DMS153 treated with DMSO at 0.1 percent for 48 hours (cell line): Measurements from ENCODE around the gene C1QTNF6.

Experiments used
- DNase-seq: peaks from one replicate; lab custom pipeline; 2025; ENCODE audit not compliant: unreplicated experiment; lab: John Stamatoyannopoulos, UW

C1QTNF6 gene

DNA sequence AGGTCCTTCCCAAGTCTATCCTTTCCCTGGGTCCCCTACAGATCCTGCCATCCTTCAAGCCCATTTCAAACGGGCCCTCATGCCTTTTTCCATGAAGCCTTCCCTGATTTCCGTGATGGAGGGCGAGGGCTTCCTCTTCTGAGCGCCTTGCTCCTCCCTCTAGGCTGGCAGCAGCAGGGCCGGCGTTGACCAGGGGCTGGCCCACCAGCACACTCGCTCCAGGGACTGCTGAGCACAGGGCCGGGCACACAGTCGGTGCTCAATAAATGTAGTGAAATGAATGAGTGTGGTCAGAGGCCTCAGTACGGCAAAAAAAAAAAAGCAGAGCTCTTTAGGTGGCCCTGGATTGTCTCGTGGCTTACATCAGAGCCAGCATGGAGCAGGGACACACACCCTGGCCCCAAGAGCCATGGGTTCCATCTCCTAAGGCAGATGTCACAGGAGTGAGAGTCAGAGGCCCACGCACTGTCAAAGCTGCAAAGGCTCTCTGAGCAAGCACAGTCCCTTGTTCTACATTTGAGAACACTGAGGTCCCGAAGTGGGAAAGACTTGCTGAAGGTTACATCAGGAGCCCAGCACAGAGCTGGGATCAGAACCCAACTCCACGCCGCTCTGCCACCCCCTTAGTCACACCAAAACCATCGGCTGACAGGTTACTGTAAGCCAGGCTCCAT lies 41.4 kb downstream of the C1QTNF6 start:
- DNase-seq, result no peak

DNA sequence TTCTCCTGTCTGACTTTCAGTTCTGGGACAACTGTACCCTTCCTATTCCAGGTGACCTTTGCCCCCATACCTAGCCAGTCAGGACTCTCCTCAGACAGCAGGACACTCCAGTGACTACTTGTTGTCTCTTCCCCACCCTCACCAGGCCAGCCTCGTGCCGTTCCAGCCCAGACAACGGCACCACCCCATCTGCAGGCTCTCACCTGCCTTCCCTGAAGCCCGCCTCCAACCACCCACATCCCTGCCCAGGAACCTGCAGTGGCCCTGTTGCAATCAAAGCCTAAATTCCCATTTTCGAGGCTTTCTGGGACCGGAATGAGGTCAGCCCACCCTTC lies 42.0 kb downstream of the C1QTNF6 start:
- DNase-seq, result no peak

DNA sequence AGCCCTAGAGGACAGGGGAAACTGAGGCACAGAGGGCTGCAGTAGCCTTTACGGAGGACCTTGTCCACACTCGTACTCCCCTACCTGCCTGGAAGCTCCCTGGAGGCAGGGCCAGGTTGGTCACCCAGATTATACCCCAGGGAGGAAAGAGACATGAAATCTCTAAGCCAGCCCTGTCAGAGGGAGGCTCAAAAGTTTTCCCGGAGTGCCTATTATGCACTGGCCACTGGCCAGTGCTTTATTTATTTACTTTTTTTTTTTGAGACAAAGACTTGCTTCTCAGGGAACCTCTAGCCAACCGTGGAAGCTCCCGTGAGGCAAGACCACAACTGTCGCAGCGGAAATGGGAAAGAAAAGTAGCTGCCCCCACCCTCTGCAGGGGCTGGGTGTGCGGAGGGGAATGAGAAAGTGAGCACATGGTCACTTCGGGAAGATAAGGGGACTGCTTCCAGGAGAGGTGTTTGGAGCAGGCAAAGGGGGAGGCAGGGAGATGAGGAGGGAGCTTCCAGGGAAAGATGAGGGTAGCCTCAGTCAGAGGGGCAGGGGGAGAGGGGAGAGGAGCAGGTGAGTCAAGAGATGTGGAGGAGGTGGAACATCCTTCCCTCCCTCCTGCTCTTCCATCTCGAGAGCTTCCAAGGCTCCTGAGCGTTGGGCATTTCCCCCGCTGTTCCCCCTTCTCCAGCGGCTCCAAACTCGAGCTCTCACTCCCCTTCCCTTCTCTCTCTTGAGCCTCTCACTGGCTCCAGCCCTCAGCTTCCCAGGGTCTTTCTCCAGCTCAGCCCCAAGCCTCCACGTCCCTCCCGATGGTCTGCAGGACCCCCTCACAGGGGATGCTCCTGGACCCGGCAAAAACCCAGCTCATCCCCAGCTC lies 42.6 kb downstream of the C1QTNF6 start:
- DNase-seq, result no peak

DNA sequence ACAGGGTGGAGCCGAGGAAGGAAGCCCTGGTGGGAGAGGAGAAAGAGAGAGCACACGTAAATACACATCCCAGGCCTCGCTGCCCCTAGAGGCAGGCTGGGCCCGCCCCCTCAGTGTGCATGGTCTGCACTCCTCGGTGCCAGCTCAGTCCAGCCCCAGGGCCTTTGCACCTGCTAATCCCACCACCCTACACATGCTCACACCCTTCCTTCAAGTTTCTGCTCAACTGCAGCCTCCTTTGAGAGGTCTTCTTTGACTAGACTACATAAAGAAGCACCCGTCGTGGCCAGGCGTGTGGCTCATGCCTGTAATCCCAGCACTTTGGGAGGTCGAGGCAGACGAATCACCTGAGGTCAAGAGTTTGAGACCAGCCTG lies 43.9 kb downstream of the C1QTNF6 start:
- no peak for DNase-seq

DNA sequence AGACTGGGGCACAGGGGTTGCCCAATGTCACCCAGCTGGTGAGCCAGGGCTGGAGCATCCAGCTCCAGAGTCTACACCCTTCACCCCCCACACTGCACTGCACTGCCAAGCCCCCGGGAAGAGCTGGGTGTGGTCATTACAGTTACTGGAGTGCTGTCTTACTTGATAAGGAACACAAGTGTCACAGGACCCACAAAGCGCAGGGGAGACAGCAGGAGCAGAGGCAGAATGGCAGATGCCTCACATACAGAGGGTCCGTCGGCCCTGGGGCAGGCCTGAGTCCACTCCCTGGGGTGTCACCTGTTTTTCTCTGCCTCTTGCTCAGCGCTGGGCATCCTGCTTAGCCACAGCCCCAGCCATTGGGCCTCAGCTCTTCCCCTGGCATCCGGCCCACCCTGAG lies 46.1 kb downstream of the C1QTNF6 start:
- no peak for DNase-seq

DNA sequence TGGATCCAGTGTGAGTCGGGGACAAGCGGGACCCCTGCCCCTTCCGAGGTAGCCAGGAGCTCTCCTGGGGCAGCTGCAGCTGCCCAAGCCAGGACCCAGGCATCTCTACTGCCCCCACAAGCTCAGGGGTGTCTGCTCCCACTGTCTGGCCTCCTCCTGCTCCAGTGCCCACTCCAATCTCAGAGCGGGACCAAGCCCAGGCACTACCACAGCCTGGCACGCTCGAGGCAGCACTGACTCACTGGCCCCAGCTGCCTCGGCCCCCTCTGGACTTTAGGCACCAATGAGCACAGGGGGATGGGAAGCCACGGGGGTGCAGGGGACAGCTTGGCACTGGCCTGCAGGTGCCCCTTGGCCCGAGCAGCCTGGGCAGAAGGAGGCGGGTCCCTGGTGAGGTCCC lies 46.6 kb downstream of the C1QTNF6 start:
- no peak for DNase-seq

DNA sequence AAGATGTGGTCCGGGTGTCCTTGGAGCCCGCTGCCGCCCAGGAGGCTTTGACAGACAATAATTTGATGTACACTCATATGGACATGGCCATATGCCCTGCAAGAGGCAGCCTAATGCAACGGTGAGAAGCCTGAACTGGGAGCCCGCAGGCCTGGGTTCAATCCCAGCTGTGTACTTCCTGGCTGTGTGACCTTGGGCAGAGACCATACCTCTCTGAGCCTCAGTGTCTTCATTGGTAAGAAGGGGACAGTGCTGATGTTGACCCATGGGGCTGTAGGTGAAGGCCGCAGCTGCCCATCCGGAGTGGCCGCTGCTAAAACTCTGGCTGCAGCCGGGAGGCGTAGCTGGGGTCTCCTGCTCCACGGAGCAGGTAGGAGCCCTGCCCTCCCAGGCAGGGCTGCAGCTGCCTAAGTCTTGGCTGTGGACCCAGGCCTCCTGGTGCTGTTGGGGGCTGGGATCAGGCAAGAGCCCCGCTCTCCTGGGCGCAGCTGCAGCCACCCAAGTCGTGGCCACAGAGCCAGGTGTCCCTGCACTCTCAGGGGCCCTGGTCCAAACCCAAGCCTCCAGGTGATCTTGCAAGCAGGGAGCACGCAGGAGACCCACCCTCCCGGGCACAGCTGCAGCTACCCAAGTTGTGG lies 47.2 kb downstream of the C1QTNF6 start:
- DNase-seq, result no peak

DNA sequence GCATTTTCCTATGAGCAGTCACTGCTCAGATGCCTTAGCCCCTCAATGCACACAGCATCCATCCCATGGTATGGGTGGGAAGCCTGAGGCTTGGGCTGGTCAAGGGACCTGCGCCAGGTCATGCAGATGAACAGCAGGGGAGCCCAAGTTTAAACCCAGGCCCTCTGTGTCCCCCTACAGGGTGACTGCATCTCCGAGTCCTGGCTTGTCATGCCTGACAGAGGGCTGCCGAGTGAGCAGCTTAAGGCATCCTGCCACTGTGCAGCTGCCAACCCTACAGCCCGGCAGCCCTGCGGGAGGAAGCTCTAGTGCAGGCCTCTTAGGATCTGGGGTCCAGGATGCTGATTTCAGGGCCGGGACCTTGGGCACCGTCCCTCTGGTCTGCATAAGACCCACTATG lies 48.3 kb downstream of the C1QTNF6 start:
- no peak for DNase-seq

DNA sequence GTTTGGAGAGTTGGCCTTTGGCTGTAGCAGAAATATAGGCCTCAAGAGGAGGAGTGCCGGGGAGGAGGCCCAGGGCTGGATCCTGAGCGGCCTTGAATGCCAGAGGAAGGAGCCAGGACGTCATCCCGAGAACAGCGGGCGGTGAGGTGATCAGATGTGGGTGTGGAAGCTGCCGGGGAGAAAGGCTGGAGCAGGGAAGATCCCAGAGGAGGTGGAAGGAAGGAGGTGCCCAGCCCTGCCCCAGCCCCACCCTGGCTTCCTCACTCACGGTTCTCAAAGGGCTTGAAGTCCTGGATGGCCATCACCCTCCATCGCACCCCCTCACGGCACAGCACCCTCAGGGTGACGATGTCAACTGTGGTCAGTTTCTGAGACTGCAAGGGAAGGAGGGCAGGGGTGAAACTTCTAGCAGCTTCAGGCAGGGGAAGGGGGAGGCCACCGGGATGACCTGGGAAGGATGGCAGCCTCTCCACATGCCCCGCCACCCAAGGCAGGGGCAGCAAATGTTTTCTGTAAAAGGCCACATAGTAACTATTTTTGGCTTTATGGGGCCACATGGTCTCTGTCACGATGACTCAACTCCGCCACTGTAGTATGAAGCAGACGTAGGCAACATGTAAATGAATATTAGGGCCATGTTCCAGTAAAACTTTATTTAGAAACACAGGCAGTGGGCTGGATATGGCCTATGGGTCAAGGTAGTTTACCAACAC lies 49.0 kb downstream of the C1QTNF6 start:
- DNase-seq, result no peak

DNA sequence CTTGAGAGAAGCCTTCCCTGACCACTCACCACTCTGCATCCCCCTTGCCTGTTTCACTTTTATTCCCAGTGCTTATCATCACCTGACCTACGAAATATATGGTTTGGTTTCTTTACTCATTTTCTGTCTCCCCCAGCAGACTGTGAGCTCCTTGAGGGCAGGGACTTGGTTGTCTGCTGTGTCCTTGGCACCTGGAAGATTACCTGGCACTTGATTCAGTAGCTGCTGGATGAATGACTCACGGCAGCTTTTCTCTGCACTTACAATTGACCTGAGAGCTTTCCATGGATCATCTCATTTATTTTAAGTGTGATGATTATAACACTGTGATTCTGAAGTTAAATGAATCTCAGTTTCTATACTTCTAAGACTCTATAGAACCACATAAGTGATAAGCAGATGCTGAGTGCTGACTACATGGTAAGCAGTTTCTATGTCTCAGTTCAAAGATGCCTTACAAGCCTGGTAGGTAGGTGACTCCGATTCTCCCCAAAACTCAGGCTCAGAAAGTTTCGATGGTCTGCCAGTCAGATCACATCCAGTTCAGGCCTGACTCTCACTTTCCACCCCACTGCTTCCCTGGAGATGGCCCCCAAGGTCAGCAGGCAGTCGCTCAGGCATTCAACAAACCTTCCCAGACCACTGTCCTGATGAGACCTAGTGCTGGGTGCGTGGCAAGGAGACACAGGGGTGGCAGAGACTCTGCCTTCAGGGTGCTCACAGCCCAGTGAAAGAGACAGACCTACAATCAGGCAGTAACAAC lies 50.0 kb downstream of the C1QTNF6 start:
- no peak for DNase-seq

DNA sequence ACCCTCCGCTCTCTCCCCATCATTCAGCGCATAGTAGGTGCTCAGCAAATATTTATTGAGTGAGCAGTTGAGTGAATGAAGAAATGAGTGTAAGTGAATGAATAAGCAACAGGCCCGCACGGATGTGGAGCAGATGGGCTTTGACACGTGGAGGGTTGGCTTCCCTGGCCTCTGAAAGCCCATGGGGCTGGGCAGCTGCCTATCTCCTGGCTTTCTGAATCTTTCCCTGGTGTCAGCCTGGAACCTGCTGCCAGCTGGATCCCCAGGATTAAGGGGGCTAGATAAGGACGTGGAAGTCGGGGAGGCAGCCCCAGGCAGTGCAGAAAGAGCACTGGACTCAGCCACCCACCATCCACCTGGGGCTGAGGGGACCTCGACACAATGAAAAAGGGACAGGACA lies 50.9 kb downstream of the C1QTNF6 start:
- DNase-seq, result no peak

DNA sequence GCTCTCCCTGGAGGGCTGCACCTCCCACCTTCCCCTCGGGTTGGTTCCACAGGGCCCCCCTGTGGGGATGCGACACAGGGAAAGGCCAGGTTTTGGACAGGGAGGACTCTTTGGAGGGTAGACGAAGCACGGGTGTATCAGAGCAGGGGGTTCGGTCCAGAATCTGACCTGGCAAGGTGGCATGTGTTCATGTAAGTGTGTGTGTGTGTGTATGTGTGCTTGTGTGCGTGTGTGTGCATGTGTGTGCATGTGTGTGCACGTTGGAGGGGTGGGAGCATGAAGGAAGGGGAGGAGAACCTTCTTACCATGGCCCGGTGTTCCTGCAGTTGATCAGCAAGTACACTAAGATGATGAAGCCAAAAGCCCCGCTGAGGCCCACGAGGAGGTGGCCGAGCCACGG lies 53.0 kb downstream of the C1QTNF6 start:
- no peak for DNase-seq

DNA sequence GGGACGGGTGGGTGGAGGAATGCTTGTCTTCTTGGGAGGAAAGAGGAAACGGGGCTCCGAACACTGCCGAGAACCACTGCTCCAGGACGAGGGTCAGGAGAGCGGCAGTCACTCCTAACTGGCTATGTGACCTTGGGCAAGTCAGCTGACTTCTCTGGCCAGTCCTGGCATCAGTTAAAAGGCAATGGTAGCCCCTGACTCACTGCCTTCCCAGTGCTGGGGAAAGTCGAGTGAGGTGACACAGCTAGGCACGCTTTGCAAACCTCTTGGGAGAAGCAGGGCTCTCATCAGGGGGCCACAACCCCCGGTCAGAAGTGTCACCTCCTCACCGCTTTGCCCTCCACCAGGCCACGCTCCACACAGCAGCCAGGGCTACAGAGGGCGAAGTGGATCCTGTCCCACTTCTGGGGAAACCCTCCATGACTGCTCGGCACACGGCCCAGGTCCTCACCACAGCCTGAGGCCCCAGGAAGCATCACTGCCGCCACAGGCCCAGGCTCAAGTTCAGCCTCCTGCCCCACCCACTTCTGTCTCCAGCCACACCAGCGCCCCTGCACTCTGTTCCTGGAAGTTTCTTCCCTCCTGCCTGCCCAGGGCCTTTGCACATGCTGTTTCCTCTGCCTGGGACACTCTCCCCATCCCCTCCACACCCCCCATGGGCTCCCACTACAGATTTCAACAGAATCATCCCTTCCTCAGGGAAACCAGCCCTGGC lies 54.6 kb downstream of the C1QTNF6 start:
- no peak for DNase-seq

DNA sequence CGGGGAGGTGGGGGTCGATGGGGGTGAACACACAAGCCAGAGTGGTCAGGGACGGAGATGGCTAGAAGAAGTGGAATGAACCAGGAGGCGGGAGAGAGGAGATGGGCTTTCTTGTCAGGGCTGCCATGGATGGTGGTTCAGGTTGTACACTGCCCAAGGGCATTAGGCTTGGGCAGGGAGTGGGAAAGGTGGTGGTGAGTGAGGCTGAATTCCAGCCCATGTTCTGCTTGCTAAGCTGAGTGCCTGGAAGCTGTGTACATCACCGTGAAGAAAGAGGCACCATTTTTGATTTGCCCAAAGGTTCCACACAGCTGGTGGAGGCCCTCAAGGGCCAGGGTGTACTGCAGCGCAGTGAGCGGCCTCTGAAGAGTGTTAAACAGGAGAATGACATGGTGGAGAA lies 55.3 kb downstream of the C1QTNF6 start:
- no peak for DNase-seq
